GM23338 (cell line): ENCODE results near the gene LRTM2. TPM values are rescaled to one million over a fixed set of nuclear protein-coding genes. Genes with fewer than 3 reads are reported as not detected.
A peak's percentile ranks its signal among the peaks of the same experiment; 100 is the strongest.

Experiments
- ATAC-seq: fragments of 200-7000 bp; cut with Tn5 transposase; 3 replicates; pipeline ENCODE4 v1.9.1; 2020
- DNase-seq: peaks from one replicate; pipeline ENCODE4 v3.0.0-alpha.2; 2015; ENCODE audit warnings: low spot score
- H2AFZ ChIP-seq: fragments of 200-600 bp; sonication (generic); 2 replicates; pipeline ENCODE4 v1.8.0; 2016; ENCODE audit warnings: antibody characterized with exemption, mild to moderate bottlenecking, moderate library complexity
- H3F3A ChIP-seq: fragments of 200-600 bp; sonication (generic); replicated peaks from 2 replicates; pipeline ENCODE4 v1.8.0; 2017; ENCODE audit warnings: antibody characterized with exemption, mixed run types, low read depth
- H3K27ac ChIP-seq: fragments of 200-600 bp; sonication (generic); 2 replicates; pipeline ENCODE4 v1.6.1; 2016; ENCODE audit warnings: low read depth
- H3K27me3 ChIP-seq: fragments of 200-600 bp; sonication (generic); 2 replicates; pipeline ENCODE4 v1.8.0; 2016; ENCODE audit warnings: mild to moderate bottlenecking, mixed run types, moderate library complexity; ENCODE audit not compliant: insufficient read depth
- H3K36me3 ChIP-seq: fragments of 200-600 bp; sonication (generic); 2 replicates; pipeline ENCODE4 v1.8.0; 2016; ENCODE audit warnings: mild to moderate bottlenecking; ENCODE audit not compliant: insufficient read depth
- H3K4me1 ChIP-seq: fragments of 200-600 bp; sonication (generic); 2 replicates; pipeline ENCODE4 v1.8.0; 2016; ENCODE audit warnings: mild to moderate bottlenecking, moderate library complexity; ENCODE audit not compliant: insufficient read depth
- H3K4me2 ChIP-seq: fragments of 200-600 bp; sonication (generic); 2 replicates; pipeline ENCODE4 v1.7.1; 2017; ENCODE audit warnings: mixed run types
- H3K4me3 ChIP-seq: fragments of 200-600 bp; sonication (generic); 2 replicates; pipeline ENCODE4 v1.6.1; 2016; ENCODE audit warnings: mixed run types
- H3K79me2 ChIP-seq: fragments of 200-600 bp; sonication (generic); replicated peaks from 2 replicates; pipeline ENCODE4 v1.8.0; 2017; ENCODE audit warnings: mild to moderate bottlenecking; ENCODE audit not compliant: insufficient read depth
- H3K9me2 ChIP-seq: fragments of 200-600 bp; sonication (generic); 2 replicates; pipeline ENCODE4 v1.8.0; 2017; ENCODE audit not compliant: insufficient read depth
- H4K20me1 ChIP-seq: fragments of 200-600 bp; sonication (generic); replicated peaks from 2 replicates; pipeline ENCODE4 v1.8.0; 2017; ENCODE audit warnings: mild to moderate bottlenecking; ENCODE audit not compliant: insufficient read depth
- H3K27ac Mint-ChIP-seq: 2 replicates; pipeline ENCODE4 v1.8.0; 2020; ENCODE audit warnings: inconsistent platforms, mild to moderate bottlenecking, moderate library complexity, mixed read lengths
- H3K27me3 Mint-ChIP-seq: 3 replicates; pipeline ENCODE4 v1.8.0; 2022; ENCODE audit warnings: low read depth, mild to moderate bottlenecking, moderate library complexity, mixed read lengths, inconsistent platforms; ENCODE audit not compliant: insufficient read depth, poor library complexity
- H3K36me3 Mint-ChIP-seq: 3 replicates; pipeline ENCODE4 v1.8.0; 2021; ENCODE audit warnings: low read depth, mild to moderate bottlenecking, inconsistent platforms, moderate library complexity, mixed read lengths
- H3K4me1 Mint-ChIP-seq: 3 replicates; pipeline ENCODE4 v1.8.0; 2020; ENCODE audit warnings: mild to moderate bottlenecking, inconsistent platforms, mixed read lengths
- H3K4me3 Mint-ChIP-seq: 3 replicates; pipeline ENCODE4 v1.8.0; 2021; ENCODE audit warnings: moderate library complexity, mild to moderate bottlenecking, inconsistent platforms, mixed read lengths
- H3K9me3 Mint-ChIP-seq: 3 replicates; pipeline ENCODE4 v1.8.0; 2020; ENCODE audit warnings: moderate library complexity, mild to moderate bottlenecking, inconsistent platforms, mixed read lengths
- EZH2 ChIP-seq: fragments of 200-600 bp; sonication (generic); IDR thresholded peaks from one replicate; pipeline ENCODE4 v1.8.0; 2017; ENCODE audit warnings: antibody characterized with exemption, mild to moderate bottlenecking, low read depth; ENCODE audit not compliant: unreplicated experiment
- NANOG ChIP-seq: IDR thresholded peaks from 2 replicates; pipeline ENCODE4 v1.6.1; 2016; ENCODE audit warnings: antibody characterized with exemption, borderline replicate concordance
- POLR2AphosphoS5 ChIP-seq: IDR thresholded peaks from 2 replicates; pipeline ENCODE4 v1.6.1; 2016; ENCODE audit warnings: antibody characterized with exemption, low read depth
- ZNF114 ChIP-seq: fragments of 250-450 bp; sonication (Bioruptor Pico); IDR thresholded peaks from 2 replicates; pipeline ENCODE4 v1.5.0; 2020; ENCODE audit warnings: mild to moderate bottlenecking, moderate library complexity
- ZNF331 ChIP-seq: fragments of 250-450 bp; sonication (Bioruptor Pico); IDR thresholded peaks from 2 replicates; pipeline ENCODE4 v1.5.0; 2020; ENCODE audit warnings: low read depth, mild to moderate bottlenecking, moderate library complexity
- polyA plus RNA-seq: library from polyadenylated mRNA; unstranded; fragments of >200 nt; fragmentation: Nextera tagmentation; extraction: Ambion mirVana; gene quantifications from 2 replicates; pipeline ENCODE4 v1.2.1, GENCODE V29; 2016
- total RNA-seq: library from RNA; depleted of rRNA; stranded (reverse); fragments of >200 nt; shearing (Covaris generic); gene quantifications from 2 replicates; pipeline ENCODE4 v1.2.3, GENCODE V29; 2014
- TF ChIP-seq, protein P1 (sequence below), 2 experiments: fragments of 200-600 bp in 1 of 2; sonication (generic) in 1 of 2; conservative IDR thresholded peaks; 2 replicates each; pipeline versions ENCODE4 v1.5.1 to v1.6.1; 2016 to 2017; ENCODE audit warnings: antibody characterized with exemption in 2 of 2, low read depth in 2 of 2, mild to moderate bottlenecking in 2 of 2, moderate library complexity in 1 of 2
- TF ChIP-seq, protein P2 (sequence below): fragments of 250-450 bp; sonication (Bioruptor Pico); IDR thresholded peaks from 2 replicates; pipeline ENCODE4 v1.5.0; 2020; ENCODE audit warnings: mild to moderate bottlenecking, moderate library complexity
- TF ChIP-seq, protein P3 (sequence below): IDR thresholded peaks from one replicate; pipeline ENCODE4 v1.6.1; 2018; ENCODE audit warnings: antibody characterized with exemption; ENCODE audit not compliant: unreplicated experiment

Gene LRTM2
- total and polyA plus RNA-seq, 2 experiments from 2014 or later = 0.08 TPM; not detected in 1

DNA sequence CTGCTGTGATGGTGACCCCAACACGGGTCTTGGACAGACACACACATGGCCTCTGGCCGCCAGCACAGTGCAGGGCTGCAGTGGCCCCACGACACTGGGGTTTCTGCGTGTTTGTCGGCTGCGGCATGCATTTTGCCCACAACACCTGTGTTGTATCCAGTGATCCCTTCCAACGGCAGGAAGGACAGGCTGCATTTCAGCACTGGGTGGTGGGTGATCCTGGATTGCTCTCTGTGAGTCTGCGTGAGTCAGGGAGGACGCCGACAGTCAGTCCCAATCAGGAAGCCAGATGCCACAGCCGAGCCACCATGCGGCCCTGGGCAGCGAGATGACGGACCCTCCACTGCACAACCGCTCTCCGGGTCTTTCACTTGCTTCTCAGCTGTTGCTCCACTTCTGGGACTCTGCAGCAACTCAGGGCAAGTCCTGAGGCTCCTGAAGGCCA, 20.6 kb downstream of the LRTM2 start:
- Histone ChIP-seq H3K4me1 (peaks cover 9% of the 10 kb centered on the region), H3K27ac (no peak overlapping the region), H4K20me1 (no peaks in the 10 kb centered on the region), H3F3A (no peaks in the 10 kb centered on the region), H3K4me3 (no peak overlapping the region), H3K4me2 (no peak overlapping the region), H3K36me3 (no peaks in the 10 kb centered on the region), H3K79me2 (no peaks in the 10 kb centered on the region), H3K9me2 (no peaks in the 10 kb centered on the region), H2AFZ (peak overlapping the region; percentile 80), H3K27me3 (no peaks in the 10 kb centered on the region)
- no peak overlapping the region for H3K4me3 Mint-ChIP-seq
- TF ChIP-seq, protein P1, sequence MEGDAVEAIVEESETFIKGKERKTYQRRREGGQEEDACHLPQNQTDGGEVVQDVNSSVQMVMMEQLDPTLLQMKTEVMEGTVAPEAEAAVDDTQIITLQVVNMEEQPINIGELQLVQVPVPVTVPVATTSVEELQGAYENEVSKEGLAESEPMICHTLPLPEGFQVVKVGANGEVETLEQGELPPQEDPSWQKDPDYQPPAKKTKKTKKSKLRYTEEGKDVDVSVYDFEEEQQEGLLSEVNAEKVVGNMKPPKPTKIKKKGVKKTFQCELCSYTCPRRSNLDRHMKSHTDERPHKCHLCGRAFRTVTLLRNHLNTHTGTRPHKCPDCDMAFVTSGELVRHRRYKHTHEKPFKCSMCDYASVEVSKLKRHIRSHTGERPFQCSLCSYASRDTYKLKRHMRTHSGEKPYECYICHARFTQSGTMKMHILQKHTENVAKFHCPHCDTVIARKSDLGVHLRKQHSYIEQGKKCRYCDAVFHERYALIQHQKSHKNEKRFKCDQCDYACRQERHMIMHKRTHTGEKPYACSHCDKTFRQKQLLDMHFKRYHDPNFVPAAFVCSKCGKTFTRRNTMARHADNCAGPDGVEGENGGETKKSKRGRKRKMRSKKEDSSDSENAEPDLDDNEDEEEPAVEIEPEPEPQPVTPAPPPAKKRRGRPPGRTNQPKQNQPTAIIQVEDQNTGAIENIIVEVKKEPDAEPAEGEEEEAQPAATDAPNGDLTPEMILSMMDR (conservative IDR thresholded peaks at IDR 0.05; ENCODE audit: low read depth in 2 of 2) = no peak
- TF ChIP-seq ZNF114 (CRISPR knock-in tag) (no peak), ZNF331 (CRISPR knock-in tag) (no peak), NANOG (no peak), EZH2 (no peak), POLR2AphosphoS5 (no peak)
- TF ChIP-seq, protein P2, sequence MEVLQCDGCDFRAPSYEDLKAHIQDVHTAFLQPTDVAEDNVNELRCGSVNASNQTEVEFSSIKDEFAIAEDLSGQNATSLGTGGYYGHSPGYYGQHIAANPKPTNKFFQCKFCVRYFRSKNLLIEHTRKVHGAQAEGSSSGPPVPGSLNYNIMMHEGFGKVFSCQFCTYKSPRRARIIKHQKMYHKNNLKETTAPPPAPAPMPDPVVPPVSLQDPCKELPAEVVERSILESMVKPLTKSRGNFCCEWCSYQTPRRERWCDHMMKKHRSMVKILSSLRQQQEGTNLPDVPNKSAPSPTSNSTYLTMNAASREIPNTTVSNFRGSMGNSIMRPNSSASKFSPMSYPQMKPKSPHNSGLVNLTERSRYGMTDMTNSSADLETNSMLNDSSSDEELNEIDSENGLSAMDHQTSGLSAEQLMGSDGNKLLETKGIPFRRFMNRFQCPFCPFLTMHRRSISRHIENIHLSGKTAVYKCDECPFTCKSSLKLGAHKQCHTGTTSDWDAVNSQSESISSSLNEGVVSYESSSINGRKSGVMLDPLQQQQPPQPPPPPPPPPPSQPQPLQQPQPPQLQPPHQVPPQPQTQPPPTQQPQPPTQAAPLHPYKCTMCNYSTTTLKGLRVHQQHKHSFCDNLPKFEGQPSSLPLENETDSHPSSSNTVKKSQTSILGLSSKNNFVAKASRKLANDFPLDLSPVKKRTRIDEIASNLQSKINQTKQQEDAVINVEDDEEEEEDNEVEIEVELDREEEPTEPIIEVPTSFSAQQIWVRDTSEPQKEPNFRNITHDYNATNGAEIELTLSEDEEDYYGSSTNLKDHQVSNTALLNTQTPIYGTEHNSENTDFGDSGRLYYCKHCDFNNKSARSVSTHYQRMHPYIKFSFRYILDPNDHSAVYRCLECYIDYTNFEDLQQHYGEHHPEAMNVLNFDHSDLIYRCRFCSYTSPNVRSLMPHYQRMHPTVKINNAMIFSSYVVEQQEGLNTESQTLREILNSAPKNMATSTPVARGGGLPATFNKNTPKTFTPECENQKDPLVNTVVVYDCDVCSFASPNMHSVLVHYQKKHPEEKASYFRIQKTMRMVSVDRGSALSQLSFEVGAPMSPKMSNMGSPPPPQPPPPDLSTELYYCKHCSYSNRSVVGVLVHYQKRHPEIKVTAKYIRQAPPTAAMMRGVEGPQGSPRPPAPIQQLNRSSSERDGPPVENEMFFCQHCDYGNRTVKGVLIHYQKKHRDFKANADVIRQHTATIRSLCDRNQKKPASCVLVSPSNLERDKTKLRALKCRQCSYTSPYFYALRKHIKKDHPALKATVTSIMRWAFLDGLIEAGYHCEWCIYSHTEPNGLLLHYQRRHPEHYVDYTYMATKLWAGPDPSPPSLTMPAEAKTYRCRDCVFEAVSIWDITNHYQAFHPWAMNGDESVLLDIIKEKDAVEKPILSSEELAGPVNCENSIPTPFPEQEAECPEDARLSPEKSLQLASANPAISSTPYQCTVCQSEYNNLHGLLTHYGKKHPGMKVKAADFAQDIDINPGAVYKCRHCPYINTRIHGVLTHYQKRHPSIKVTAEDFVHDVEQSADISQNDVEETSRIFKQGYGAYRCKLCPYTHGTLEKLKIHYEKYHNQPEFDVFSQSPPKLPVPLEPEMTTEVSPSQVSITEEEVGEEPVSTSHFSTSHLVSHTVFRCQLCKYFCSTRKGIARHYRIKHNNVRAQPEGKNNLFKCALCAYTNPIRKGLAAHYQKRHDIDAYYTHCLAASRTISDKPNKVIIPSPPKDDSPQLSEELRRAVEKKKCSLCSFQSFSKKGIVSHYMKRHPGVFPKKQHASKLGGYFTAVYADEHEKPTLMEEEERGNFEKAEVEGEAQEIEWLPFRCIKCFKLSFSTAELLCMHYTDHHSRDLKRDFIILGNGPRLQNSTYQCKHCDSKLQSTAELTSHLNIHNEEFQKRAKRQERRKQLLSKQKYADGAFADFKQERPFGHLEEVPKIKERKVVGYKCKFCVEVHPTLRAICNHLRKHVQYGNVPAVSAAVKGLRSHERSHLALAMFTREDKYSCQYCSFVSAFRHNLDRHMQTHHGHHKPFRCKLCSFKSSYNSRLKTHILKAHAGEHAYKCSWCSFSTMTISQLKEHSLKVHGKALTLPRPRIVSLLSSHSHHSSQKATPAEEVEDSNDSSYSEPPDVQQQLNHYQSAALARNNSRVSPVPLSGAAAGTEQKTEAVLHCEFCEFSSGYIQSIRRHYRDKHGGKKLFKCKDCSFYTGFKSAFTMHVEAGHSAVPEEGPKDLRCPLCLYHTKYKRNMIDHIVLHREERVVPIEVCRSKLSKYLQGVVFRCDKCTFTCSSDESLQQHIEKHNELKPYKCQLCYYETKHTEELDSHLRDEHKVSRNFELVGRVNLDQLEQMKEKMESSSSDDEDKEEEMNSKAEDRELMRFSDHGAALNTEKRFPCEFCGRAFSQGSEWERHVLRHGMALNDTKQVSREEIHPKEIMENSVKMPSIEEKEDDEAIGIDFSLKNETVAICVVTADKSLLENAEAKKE (CRISPR knock-in tag) = no peak
- TF ChIP-seq, protein P3, sequence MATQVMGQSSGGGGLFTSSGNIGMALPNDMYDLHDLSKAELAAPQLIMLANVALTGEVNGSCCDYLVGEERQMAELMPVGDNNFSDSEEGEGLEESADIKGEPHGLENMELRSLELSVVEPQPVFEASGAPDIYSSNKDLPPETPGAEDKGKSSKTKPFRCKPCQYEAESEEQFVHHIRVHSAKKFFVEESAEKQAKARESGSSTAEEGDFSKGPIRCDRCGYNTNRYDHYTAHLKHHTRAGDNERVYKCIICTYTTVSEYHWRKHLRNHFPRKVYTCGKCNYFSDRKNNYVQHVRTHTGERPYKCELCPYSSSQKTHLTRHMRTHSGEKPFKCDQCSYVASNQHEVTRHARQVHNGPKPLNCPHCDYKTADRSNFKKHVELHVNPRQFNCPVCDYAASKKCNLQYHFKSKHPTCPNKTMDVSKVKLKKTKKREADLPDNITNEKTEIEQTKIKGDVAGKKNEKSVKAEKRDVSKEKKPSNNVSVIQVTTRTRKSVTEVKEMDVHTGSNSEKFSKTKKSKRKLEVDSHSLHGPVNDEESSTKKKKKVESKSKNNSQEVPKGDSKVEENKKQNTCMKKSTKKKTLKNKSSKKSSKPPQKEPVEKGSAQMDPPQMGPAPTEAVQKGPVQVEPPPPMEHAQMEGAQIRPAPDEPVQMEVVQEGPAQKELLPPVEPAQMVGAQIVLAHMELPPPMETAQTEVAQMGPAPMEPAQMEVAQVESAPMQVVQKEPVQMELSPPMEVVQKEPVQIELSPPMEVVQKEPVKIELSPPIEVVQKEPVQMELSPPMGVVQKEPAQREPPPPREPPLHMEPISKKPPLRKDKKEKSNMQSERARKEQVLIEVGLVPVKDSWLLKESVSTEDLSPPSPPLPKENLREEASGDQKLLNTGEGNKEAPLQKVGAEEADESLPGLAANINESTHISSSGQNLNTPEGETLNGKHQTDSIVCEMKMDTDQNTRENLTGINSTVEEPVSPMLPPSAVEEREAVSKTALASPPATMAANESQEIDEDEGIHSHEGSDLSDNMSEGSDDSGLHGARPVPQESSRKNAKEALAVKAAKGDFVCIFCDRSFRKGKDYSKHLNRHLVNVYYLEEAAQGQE = no peak
- peaks cover 10% of the 10 kb centered on the region for H3K27me3 Mint-ChIP-seq
- DNase-seq (no peak), ATAC-seq (no peak)
- no peaks in the 10 kb centered on the region for H3K9me3 Mint-ChIP-seq
- H3K27ac Mint-ChIP-seq = no peak overlapping the region
- H3K4me1 Mint-ChIP-seq = peaks cover 57% of the 10 kb centered on the region
- H3K36me3 Mint-ChIP-seq = no peaks in the 10 kb centered on the region
